ENCODE results near the gene LRRTM4.

LRRTM4 gene

DNA sequence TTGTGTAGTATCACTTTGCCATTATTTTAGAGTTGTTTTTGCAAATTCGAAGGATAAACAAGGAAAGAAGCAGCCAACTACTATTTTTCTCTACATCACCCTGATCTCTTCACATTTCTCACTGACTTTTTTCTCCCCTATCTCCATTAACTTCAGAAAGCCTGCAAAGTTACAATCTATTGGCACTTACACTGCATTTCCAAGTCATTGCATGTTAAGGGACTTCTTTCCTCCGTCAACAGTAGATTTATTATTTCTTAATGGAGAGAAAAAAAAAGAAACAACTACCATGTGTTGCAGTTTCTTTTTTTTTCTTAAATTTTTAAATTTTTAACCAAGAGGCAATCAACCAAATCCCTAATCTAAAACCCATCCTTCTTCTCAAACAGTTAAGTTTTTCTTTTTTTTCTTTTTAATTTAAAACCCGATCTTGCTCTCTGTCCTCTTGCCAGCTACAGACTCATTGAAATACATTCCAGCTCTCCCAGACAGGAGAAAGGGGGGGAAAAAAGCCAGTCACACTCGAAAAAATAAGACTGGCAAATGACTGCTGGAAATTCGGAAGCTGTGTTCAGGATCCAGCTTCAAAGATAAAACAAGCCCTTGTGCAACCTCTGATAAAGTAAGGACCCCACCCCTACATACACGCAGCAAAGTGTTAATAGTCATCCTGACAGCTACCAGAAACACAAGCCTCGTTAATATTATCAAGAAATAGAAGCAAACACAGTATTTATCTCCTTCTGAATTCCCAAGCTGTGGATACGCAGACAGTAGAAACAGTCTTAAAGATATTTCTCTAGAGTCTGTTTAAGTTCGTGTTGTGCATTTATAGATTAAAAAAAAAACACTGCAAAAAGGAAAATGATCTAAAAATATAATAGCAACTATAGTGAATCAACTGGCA lies 1.3 kb downstream of the LRRTM4 start:
- DNase-seq (ENCODE audit: insufficient read length, low spot score) (no peak), FAIRE-seq (no peak)
- no peak for TF ChIP-seq POLR2AphosphoS5 (IDR thresholded peaks at IDR 0.05; ENCODE audit: low read depth, low read length)
- TF ChIP-seq SPI1 (IDR thresholded peaks at IDR 0.05; ENCODE audit: low read depth, low read length), result no peak
- TF ChIP-seq POU2F2 (IDR thresholded peaks at IDR 0.05; ENCODE audit: low read depth, low read length), result no peak
- TF ChIP-seq PAX5 (IDR thresholded peaks at IDR 0.05; ENCODE audit: insufficient read depth, low read length, severe bottlenecking), result no peak
- no peak for TF ChIP-seq POLR2A (IDR thresholded peaks at IDR 0.05; ENCODE audit: low read depth, low read length)
- no peak for TF ChIP-seq TAF1 (IDR thresholded peaks at IDR 0.05; ENCODE audit: low read depth, low read length)

DNA sequence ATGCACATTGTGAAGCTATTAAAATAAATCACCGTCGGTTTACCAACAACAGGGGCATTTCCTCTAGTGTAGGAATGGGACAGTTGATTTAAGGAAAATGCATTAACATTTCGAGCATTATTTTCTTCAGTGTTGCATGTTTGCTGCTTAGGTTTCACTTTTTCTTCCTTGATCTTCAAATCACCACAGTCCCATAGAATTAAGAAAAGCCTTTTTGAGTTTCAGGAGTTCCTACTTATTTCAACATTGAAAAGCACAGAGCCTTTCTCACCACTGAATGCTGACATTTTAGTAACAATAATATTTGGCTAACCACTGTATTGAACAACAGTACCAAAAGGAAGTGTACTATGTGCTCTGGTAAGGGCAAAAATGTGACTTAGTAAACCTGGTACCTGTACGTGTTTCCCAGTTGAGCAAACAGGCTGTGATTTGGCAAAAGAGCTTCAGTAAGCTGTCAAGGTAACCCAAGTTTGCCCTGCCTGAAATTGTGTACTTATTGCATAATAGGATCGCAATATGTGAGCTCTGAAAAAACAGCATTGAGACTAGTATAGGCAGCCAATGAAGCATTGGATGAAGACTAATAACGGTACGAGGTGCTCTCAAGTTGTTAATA lies 2.2 kb downstream of the LRRTM4 start:
- FAIRE-seq (no peak), DNase-seq (ENCODE audit: insufficient read length, low spot score) (no peak)
- no peak for TF ChIP-seq TAF1 (IDR thresholded peaks at IDR 0.05; ENCODE audit: low read depth, low read length)
- TF ChIP-seq POU2F2 (IDR thresholded peaks at IDR 0.05; ENCODE audit: low read depth, low read length), result no peak
- TF ChIP-seq POLR2A (IDR thresholded peaks at IDR 0.05; ENCODE audit: low read depth, low read length), result no peak
- TF ChIP-seq POLR2AphosphoS5 (IDR thresholded peaks at IDR 0.05; ENCODE audit: low read depth, low read length), result no peak
- TF ChIP-seq PAX5 (IDR thresholded peaks at IDR 0.05; ENCODE audit: insufficient read depth, low read length, severe bottlenecking), result no peak
- TF ChIP-seq SPI1 (IDR thresholded peaks at IDR 0.05; ENCODE audit: low read depth, low read length), result no peak

- DNase-seq (ENCODE audit: insufficient read length, low spot score) (no peak), FAIRE-seq (no peak)
- no peak for TF ChIP-seq PAX5 (IDR thresholded peaks at IDR 0.05; ENCODE audit: insufficient read depth, low read length, severe bottlenecking)
Observed at GRCh38 chr2:77519164-77519887, 2.9 kb downstream of the LRRTM4 start.

GRCh38 chr2:77518311-77518710 lies 3.9 kb downstream of the LRRTM4 start:
- TF ChIP-seq PAX5 (IDR thresholded peaks at IDR 0.05; ENCODE audit: insufficient read depth, low read length, severe bottlenecking), result no peak
- no peak for TF ChIP-seq POLR2A (IDR thresholded peaks at IDR 0.05; ENCODE audit: low read depth, low read length)
- no peak for TF ChIP-seq TAF1 (IDR thresholded peaks at IDR 0.05; ENCODE audit: low read depth, low read length)
- no peak for TF ChIP-seq POLR2AphosphoS5 (IDR thresholded peaks at IDR 0.05; ENCODE audit: low read depth, low read length)
- TF ChIP-seq SPI1 (IDR thresholded peaks at IDR 0.05; ENCODE audit: low read depth, low read length), result no peak
- no peak for TF ChIP-seq POU2F2 (IDR thresholded peaks at IDR 0.05; ENCODE audit: low read depth, low read length)
- no peak for FAIRE-seq
- DNase-seq (ENCODE audit: insufficient read length, low spot score), result no peak

DNA sequence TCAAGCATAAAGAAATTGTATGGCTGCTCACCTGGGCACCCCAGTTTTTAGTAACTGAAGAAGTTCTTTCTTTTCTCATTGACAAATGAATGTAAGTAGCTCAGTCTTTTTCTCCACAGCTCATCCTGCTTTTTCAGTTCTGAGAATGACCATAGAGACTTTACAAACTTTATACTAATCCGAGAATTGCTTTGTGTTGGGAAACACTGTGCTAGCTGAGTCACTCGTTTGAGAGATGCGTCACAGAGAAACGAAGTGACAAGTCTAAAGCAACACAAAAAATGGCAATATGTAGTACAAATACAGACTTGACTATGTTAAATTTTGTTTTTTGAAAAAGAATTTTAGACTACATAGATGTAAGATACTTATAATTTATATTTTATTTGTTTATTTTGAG lies 9.0 kb downstream of the LRRTM4 start:
- DNase-seq (ENCODE audit: insufficient read length, low spot score) (no peak), FAIRE-seq (no peak)
- no peak for TF ChIP-seq TAF1 (IDR thresholded peaks at IDR 0.05; ENCODE audit: low read depth, low read length)
- TF ChIP-seq SPI1 (IDR thresholded peaks at IDR 0.05; ENCODE audit: low read depth, low read length), result no peak

DNA sequence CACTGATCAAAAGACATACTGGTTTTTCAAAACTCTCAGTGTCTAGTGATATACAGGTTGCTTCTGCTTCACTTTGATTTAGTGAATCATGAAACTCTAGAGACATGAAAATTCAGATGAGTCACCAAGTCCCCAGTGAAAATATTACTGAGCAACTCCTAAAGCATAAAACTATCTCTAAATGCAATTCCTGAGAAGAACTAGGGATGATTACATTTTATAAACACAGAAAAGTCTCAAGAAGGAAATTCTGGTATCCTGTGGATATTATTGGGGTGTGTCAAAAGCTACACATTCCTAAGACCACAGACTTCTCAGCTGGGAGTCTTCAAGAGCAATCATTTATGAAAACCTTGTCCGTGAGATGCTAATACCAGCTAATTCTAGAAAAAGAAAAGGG lies 9.7 kb downstream of the LRRTM4 start:
- no peak for TF ChIP-seq PAX5 (IDR thresholded peaks at IDR 0.05; ENCODE audit: insufficient read depth, low read length, severe bottlenecking)
- no peak for TF ChIP-seq POLR2A (IDR thresholded peaks at IDR 0.05; ENCODE audit: low read depth, low read length)
- no peak for TF ChIP-seq POU2F2 (IDR thresholded peaks at IDR 0.05; ENCODE audit: low read depth, low read length)
- TF ChIP-seq TAF1 (IDR thresholded peaks at IDR 0.05; ENCODE audit: low read depth, low read length), result no peak
- no peak for TF ChIP-seq SPI1 (IDR thresholded peaks at IDR 0.05; ENCODE audit: low read depth, low read length)
- no peak for TF ChIP-seq POLR2AphosphoS5 (IDR thresholded peaks at IDR 0.05; ENCODE audit: low read depth, low read length)
- DNase-seq (ENCODE audit: insufficient read length, low spot score), result no peak

GRCh38 chr2:77508511-77508910 lies 13.7 kb downstream of the LRRTM4 start:
- no peak for TF ChIP-seq PAX5 (IDR thresholded peaks at IDR 0.05; ENCODE audit: insufficient read depth, low read length, severe bottlenecking)
- no peak for TF ChIP-seq TAF1 (IDR thresholded peaks at IDR 0.05; ENCODE audit: low read depth, low read length)
- TF ChIP-seq SPI1 (IDR thresholded peaks at IDR 0.05; ENCODE audit: low read depth, low read length), result no peak
- no peak for TF ChIP-seq POLR2AphosphoS5 (IDR thresholded peaks at IDR 0.05; ENCODE audit: low read depth, low read length)
- TF ChIP-seq POU2F2 (IDR thresholded peaks at IDR 0.05; ENCODE audit: low read depth, low read length), result no peak
- TF ChIP-seq POLR2A (IDR thresholded peaks at IDR 0.05; ENCODE audit: low read depth, low read length), result no peak
- DNase-seq (ENCODE audit: insufficient read length, low spot score) (no peak), FAIRE-seq (no peak)

More for the DNA sequence above, 9.7 kb downstream of the LRRTM4 start:
- FAIRE-seq, result no peak

DNA sequence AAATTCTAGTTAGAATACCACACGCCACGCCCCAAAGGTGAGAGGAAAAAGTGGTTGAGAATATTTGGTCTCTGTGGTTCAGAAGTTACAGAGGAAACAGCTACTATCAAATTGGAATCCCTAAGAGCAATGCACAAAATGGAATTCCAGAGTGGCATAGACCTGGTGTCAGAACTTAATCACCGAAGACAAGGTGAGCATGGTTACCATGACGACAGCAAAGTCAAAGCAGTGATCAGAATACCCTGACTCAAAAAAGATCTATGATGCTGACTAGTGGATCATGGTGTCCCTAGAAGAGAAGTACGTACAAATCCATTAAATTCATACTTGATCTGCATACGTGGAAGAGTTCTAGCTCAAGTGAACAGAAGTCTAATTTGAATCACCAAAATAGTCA lies 14.5 kb downstream of the LRRTM4 start:
- FAIRE-seq, result no peak
- no peak for TF ChIP-seq POLR2AphosphoS5 (IDR thresholded peaks at IDR 0.05; ENCODE audit: low read depth, low read length)
- TF ChIP-seq SPI1 (IDR thresholded peaks at IDR 0.05; ENCODE audit: low read depth, low read length), result no peak
- no peak for TF ChIP-seq PAX5 (IDR thresholded peaks at IDR 0.05; ENCODE audit: insufficient read depth, low read length, severe bottlenecking)
- no peak for TF ChIP-seq TAF1 (IDR thresholded peaks at IDR 0.05; ENCODE audit: low read depth, low read length)
- no peak for DNase-seq (ENCODE audit: insufficient read length, low spot score)

DNA sequence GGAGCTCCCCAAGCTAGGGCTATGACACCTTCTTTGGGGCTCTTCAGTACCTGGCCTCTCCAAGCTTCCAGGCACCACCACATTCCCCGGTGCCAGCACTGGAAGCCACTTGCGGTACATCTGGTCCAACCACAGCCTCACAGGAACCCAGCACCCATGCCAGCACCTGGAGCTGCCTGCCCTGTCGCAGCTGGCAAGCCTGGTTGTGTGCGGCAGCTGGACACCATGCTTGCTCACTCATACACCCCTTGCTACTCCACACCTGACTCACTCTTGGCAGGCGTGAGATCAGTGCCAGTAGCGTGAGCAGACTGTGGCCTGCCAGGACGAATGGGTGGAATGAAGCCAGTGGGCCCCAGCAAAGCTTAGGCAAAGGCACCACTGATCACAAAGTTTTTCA lies 34.0 kb downstream of the LRRTM4 start:
- FAIRE-seq (no peak), DNase-seq (ENCODE audit: insufficient read length, low spot score) (no peak)
- TF ChIP-seq POLR2A (IDR thresholded peaks at IDR 0.05; ENCODE audit: low read depth, low read length) (no peak), TAF1 (IDR thresholded peaks at IDR 0.05; ENCODE audit: low read depth, low read length) (no peak), PAX5 (IDR thresholded peaks at IDR 0.05; ENCODE audit: insufficient read depth, low read length, severe bottlenecking) (no peak), POU2F2 (IDR thresholded peaks at IDR 0.05; ENCODE audit: low read depth, low read length) (no peak), POLR2AphosphoS5 (IDR thresholded peaks at IDR 0.05; ENCODE audit: low read depth, low read length) (no peak), SPI1 (IDR thresholded peaks at IDR 0.05; ENCODE audit: low read depth, low read length) (no peak)

Measured in GM12891 (cell line).